ENCODE results near the gene DCTN1. TPM values are rescaled to one million over a fixed set of nuclear protein-coding genes. Genes with fewer than 3 reads are reported as not detected.

The DCTN1 gene
- total RNA-seq, 6 donors from 2014 or later, result 106 to 260 (median 147) TPM

DNA sequence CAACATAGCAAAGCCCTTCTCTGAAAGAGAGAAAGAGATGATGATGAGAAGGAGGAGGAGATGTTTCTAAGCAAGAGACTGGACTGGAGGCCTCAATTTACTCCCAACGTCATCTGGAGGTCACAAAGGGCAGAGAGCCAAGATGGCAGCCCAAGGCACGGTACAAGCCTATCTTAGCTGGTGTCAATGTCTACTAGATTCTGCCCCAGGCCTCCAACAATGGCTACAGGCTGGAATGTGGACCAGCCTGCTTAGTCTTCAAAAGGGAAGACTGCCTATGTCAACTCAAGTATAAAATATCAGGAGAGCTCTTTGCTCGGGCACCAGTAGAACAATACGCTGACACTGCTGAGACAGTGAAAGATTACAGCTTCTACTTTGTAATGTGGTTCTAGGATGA is 30.2 kb downstream of the DCTN1 start:
- Histone ChIP-seq H3K9me3 (no peaks in the 10 kb centered on the region), H3K4me1 (no peaks in the 10 kb centered on the region), H3K4me3 (no peak overlapping the region), H3K27me3 (no peaks in the 10 kb centered on the region), H3K27ac (no peak overlapping the region), H3K36me3 (no peaks in the 10 kb centered on the region)
- ATAC-seq (ENCODE audit: low FRiP score in 2 of 2), result no peak
- no peak for TF ChIP-seq POLR2A (IDR thresholded peaks at IDR 0.05)
- TF ChIP-seq, protein P1, sequence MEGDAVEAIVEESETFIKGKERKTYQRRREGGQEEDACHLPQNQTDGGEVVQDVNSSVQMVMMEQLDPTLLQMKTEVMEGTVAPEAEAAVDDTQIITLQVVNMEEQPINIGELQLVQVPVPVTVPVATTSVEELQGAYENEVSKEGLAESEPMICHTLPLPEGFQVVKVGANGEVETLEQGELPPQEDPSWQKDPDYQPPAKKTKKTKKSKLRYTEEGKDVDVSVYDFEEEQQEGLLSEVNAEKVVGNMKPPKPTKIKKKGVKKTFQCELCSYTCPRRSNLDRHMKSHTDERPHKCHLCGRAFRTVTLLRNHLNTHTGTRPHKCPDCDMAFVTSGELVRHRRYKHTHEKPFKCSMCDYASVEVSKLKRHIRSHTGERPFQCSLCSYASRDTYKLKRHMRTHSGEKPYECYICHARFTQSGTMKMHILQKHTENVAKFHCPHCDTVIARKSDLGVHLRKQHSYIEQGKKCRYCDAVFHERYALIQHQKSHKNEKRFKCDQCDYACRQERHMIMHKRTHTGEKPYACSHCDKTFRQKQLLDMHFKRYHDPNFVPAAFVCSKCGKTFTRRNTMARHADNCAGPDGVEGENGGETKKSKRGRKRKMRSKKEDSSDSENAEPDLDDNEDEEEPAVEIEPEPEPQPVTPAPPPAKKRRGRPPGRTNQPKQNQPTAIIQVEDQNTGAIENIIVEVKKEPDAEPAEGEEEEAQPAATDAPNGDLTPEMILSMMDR (IDR thresholded peaks at IDR 0.05), result no peak
- no peak for DNase-seq
- 85% methylated on average over 4 of the region's 4 CpGs for WGBS, 2 donors

DNA sequence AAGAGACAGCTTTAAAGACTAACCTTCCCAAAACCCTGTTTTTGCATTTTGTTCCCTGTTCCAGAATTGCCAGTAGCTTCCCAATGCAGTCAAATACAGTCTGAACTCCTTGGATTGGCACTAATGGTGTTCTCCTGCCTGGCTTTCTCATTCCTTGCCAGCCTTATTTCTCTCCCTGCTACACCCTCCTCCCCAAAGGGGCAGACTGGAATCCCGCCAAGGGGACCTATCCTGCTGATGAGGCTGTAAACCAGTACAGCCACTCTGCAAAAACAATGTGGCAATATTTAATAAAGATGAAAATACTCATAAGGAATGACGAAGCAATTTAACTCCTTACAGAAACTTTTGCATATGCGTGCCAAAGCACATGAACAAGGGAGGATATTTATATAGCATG is 32.4 kb downstream of the DCTN1 start:
- ATAC-seq (ENCODE audit: low FRiP score in 2 of 2), result peak in 1 of 2 donors; percentile 38

DNA sequence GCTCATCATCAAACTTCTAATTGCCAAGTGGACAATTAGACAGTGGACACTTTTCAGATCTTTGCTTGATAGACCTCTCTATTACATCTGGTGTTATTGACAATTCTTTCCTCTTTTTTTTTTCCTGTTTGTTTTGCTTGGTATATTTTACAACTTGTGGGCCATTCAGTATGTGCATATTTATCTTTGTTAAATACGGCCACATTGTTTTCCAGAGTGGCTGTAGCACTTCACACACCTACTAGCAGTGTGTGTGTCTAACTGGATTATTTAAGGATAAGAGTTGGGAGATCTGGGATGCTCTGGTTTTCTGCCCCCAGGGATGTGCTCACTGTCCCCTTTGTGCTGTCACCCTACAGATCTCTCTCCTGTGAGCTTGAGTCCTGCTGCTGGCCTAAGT is 32.8 kb downstream of the DCTN1 start:
- no peak for TF ChIP-seq POLR2A (IDR thresholded peaks at IDR 0.05)
- TF ChIP-seq POLR2AphosphoS5 (IDR thresholded peaks at IDR 0.05), result no peak
- TF ChIP-seq EP300 (IDR thresholded peaks at IDR 0.05), result no peak
- TF ChIP-seq, protein P1 (IDR thresholded peaks at IDR 0.05), result no peak
- H3K36me3 ChIP-seq, result no peaks in the 10 kb centered on the region

More for the DNA sequence above, 32.4 kb downstream of the DCTN1 start:
- no peak overlapping the region for H3K27ac ChIP-seq
- no peaks in the 10 kb centered on the region for H3K27me3 ChIP-seq
- no peaks in the 10 kb centered on the region for H3K36me3 ChIP-seq
- H3K9me3 ChIP-seq, result no peaks in the 10 kb centered on the region
- peak in 1 of 2 donors; percentile 51 for DNase-seq
- TF ChIP-seq, protein P1 (IDR thresholded peaks at IDR 0.05), result no peak
- TF ChIP-seq EP300 (IDR thresholded peaks at IDR 0.05), result no peak
- no peak for TF ChIP-seq POLR2AphosphoS5 (IDR thresholded peaks at IDR 0.05)
- no peak for TF ChIP-seq POLR2A (IDR thresholded peaks at IDR 0.05)
- WGBS, 2 donors, result 82 to 84% methylated on average over 3 of the region's 3 CpGs
- H3K4me3 ChIP-seq, result no peak overlapping the region
- H3K4me1 ChIP-seq, result no peaks in the 10 kb centered on the region

DNA sequence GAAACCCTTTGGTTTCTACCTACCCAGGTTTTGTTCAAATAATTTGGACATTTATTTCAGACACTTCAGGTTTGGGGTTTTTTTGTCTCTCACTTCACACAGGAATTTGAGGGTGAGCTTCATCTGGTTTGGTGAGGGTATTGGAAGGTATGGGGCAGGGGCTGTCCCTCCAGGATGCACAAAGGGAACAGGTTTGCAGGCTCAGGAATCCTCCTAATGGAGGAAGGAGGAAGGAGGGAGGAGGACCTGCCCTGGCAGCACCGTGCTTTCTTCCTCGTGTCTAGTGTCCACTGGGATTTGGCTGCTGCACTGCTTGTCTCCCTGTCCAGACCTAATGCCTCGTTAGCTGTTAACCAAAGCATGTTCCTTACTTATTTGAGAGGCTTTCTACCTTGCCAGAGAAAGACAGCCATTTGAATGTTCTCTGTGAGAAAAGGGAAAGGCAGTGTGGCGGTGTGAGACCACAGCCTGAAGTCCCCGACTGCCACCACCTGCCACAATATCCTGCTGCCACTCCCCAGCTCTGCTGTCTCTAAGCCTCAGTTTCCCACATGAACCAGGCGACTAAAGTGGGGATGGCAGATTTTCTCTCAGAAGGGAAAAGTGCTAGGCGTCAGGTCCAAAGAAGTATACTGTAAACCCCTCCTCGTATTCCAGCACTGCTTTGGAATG is 34.7 kb downstream of the DCTN1 start:
- ATAC-seq (ENCODE audit: low FRiP score in 2 of 2), result no peak

More for the DNA sequence above, 32.8 kb downstream of the DCTN1 start:
- Histone ChIP-seq H3K4me3 (no peak overlapping the region), H3K9me3 (no peaks in the 10 kb centered on the region), H3K27me3 (no peaks in the 10 kb centered on the region), H3K27ac (no peak overlapping the region), H3K4me1 (no peaks in the 10 kb centered on the region)
- WGBS, 2 donors, result 77 to 79% methylated on average over 1 of the region's 1 CpG
- no peak for DNase-seq
- ATAC-seq (ENCODE audit: low FRiP score in 2 of 2), result no peak

More for the DNA sequence above, 34.7 kb downstream of the DCTN1 start:
- H3K36me3 ChIP-seq, result no peaks in the 10 kb centered on the region
- WGBS, 2 donors, result 73 to 87% methylated on average over 8 of the region's 8 CpGs
- no peaks in the 10 kb centered on the region for H3K9me3 ChIP-seq
- no peak overlapping the region for H3K4me3 ChIP-seq
- no peaks in the 10 kb centered on the region for H3K27me3 ChIP-seq
- no peak for TF ChIP-seq EP300 (IDR thresholded peaks at IDR 0.05)
- TF ChIP-seq, protein P1 (IDR thresholded peaks at IDR 0.05), result no peak
- TF ChIP-seq POLR2A (IDR thresholded peaks at IDR 0.05), result no peak
- no peak for TF ChIP-seq POLR2AphosphoS5 (IDR thresholded peaks at IDR 0.05)
- no peak for DNase-seq
- H3K27ac ChIP-seq, result no peak overlapping the region
- no peaks in the 10 kb centered on the region for H3K4me1 ChIP-seq
